BJ (cell line): ENCODE results near the gene IL4I1. TPM values are rescaled to one million over a fixed set of nuclear protein-coding genes. Genes with fewer than 3 reads are reported as not detected.

Experiments used
- CTCF ChIA-PET: fragments of 350-600 bp; formaldehyde crosslinking; extraction: SDS; loops from one replicate; lab custom pipeline; 2021; ENCODE audit warnings: antibody characterized with exemption, inconsistent platforms; lab: Yijun Ruan, JAX
- POLR2A ChIA-PET: fragments of 300-600 bp; sonication (Branson Sonifier 250); formaldehyde crosslinking; extraction: SDS; loops from one replicate; lab custom pipeline; 2021; ENCODE audit warnings: antibody characterized with exemption; lab: Charles Lee
- DNase-seq: peaks from one replicate; pipeline ENCODE4 v3.0.0-alpha.2; 2011; ENCODE audit warnings: low read depth
- H3K27me3 ChIP-seq: 2 replicates; pipeline ENCODE4 v1.6.0; 2011; ENCODE audit warnings: low read length; ENCODE audit not compliant: control insufficient read depth, insufficient read depth
- H3K36me3 ChIP-seq: 2 replicates; pipeline ENCODE4 v1.5.1; 2011; ENCODE audit warnings: low read length; ENCODE audit not compliant: control insufficient read depth, insufficient read depth
- H3K4me3 ChIP-seq: 2 replicates; pipeline ENCODE4 v1.5.1; 2011; ENCODE audit warnings: low read depth, mild to moderate bottlenecking, control low read depth, low read length
- polyA plus RNA-seq: library from polyadenylated mRNA; depleted of rRNA; stranded (reverse); fragments of >200 nt; gene quantifications from 2 replicates; pipeline ENCODE4 v1.2.3, GENCODE V29; 2011
- TF ChIP-seq, protein P1 (sequence below): IDR thresholded peaks from 2 replicates; pipeline ENCODE4 v1.5.1; 2011; ENCODE audit warnings: low read depth, mild to moderate bottlenecking, control low read depth, inconsistent platforms, low read length, moderate library complexity; ENCODE audit not compliant: insufficient read depth

IL4I1 gene
- polyA plus RNA-seq, 1 experiment = 0.12 TPM

GRCh38 chr19:49859682-49860335 is 36.9 kb downstream of the IL4I1 start:
- TF ChIP-seq, protein P1, sequence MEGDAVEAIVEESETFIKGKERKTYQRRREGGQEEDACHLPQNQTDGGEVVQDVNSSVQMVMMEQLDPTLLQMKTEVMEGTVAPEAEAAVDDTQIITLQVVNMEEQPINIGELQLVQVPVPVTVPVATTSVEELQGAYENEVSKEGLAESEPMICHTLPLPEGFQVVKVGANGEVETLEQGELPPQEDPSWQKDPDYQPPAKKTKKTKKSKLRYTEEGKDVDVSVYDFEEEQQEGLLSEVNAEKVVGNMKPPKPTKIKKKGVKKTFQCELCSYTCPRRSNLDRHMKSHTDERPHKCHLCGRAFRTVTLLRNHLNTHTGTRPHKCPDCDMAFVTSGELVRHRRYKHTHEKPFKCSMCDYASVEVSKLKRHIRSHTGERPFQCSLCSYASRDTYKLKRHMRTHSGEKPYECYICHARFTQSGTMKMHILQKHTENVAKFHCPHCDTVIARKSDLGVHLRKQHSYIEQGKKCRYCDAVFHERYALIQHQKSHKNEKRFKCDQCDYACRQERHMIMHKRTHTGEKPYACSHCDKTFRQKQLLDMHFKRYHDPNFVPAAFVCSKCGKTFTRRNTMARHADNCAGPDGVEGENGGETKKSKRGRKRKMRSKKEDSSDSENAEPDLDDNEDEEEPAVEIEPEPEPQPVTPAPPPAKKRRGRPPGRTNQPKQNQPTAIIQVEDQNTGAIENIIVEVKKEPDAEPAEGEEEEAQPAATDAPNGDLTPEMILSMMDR = no peak
- Histone ChIP-seq H3K36me3 (peaks cover 60% of the 10 kb centered on the region), H3K27me3 (no peaks in the 10 kb centered on the region), H3K4me3 (no peak overlapping the region)
- ChIA-PET POLR2A (no interaction called here), CTCF (no interaction called here)
- DNase-seq = no peak

GRCh38 chr19:49858088-49858985 is 38.4 kb downstream of the IL4I1 start:
- ChIA-PET POLR2A (no interaction called here), CTCF (no interaction called here)
- Histone ChIP-seq H3K36me3 (peaks cover 55% of the 10 kb centered on the region), H3K27me3 (no peaks in the 10 kb centered on the region), H3K4me3 (no peak overlapping the region)
- DNase-seq = no peak
- TF ChIP-seq, protein P1 = no peak

- TF ChIP-seq, protein P1 = no peak
- no peak overlapping the region for H3K4me3 ChIP-seq
- no peaks in the 10 kb centered on the region for H3K27me3 ChIP-seq
- ChIA-PET POLR2A (no interaction called here), CTCF (no interaction called here)
- peaks cover 51% of the 10 kb centered on the region for H3K36me3 ChIP-seq
- DNase-seq = no peak
Measured at GRCh38 chr19:49857838-49858087, 38.9 kb downstream of the IL4I1 start.

DNA sequence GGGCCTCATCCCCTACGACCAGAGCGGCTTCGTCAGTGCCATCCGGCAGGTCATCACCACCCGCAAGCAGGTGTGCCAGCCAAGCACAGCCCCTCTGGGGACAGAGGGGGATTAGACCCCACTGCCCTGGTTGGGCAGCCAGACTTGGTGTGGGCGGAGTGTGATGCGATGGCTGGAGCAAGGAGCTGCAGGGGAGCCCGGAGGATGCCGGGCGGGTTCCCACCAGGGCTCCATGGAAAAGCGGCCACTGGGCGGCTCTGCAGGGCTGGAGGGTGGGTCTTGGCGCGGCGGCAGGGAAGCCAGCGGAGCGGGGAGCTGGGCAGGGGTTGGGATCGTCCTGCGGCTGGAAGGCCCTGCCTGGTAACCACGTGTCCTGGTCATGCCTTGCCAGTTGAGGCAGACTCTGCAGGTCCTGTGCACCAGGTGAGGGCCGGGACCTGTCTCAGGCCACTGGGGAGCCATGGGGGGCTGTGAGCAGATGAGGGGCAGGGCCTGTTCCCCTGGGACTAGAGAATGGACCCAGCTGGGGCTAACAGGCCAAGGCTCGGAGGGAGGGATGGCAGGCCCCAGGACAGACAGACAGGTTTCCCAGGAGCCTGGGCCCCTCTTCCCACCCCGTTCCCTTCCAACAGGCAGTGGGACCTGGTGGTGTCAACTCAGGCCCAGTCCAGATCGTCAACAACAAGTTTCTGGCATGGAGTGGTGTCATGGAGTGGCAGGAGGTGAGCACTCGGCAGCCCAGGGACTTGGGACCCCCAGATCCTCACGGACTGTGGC is 39.4 kb downstream of the IL4I1 start:
- POLR2A ChIA-PET = no interaction called here
- CTCF ChIA-PET = no interaction called here
- H3K27me3 ChIP-seq = no peaks in the 10 kb centered on the region
- DNase-seq = no peak
- TF ChIP-seq, protein P1 = no peak
- no peak overlapping the region for H3K4me3 ChIP-seq
- peaks cover 51% of the 10 kb centered on the region for H3K36me3 ChIP-seq

DNA sequence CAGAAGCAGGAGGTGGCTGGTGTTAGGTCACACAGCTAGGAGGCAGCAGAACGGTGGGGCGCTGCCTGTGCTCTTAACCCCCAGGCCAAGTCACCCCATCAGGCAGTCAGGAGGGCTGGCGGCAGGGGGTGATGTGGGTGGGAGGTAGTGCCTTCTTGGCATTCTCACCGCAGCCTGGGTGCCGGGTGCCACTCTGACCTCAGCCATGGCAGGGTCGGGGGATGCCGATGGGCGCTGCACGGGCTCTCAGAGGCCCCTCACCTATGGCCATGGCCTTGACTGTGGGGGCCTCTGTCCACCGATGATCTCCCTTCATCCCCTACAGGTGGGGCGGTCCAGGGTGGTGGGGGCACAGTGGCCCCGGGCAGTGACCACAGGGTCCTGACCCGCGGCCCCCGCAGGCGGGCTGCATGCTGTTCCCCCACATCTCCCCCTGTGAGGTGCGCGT is 40.1 kb downstream of the IL4I1 start:
- ChIA-PET CTCF (no interaction called here), POLR2A (no interaction called here)
- DNase-seq = no peak
- H3K27me3 ChIP-seq = no peaks in the 10 kb centered on the region
- TF ChIP-seq, protein P1 = no peak
- H3K4me3 ChIP-seq = no peak overlapping the region
- H3K36me3 ChIP-seq = peaks cover 51% of the 10 kb centered on the region
